Cardiac muscle cell (in vitro differentiated cells and primary cell): ENCODE results near the gene AUH. TPM values are rescaled to one million over a fixed set of nuclear protein-coding genes. Genes with fewer than 3 reads are reported as not detected.

Experiments
- DNase-seq, 2 donors: peaks; one replicate each; pipeline versions ENCODE4 v3.0.0 to v3.0.0-alpha.2; 2010 to 2017; ENCODE audit warnings: low read depth in 1 of 2, low spot score in 1 of 2
- H3K27ac ChIP-seq: fragments of 200-600 bp; sonication (generic); 2 replicates; pipeline ENCODE4 v1.5.1; 2016
- H3K27me3 ChIP-seq: fragments of 200-600 bp; sonication (generic); 2 replicates; pipeline ENCODE4 v1.6.0; 2016; ENCODE audit warnings: control low read depth
- H3K36me3 ChIP-seq: fragments of 200-600 bp; sonication (generic); 2 replicates; pipeline ENCODE4 v1.5.1; 2016; ENCODE audit warnings: control low read depth
- H3K4me1 ChIP-seq: fragments of 200-600 bp; sonication (generic); 2 replicates; pipeline ENCODE4 v1.8.1; 2017; ENCODE audit warnings: low read depth, mild to moderate bottlenecking, mixed run types
- H3K4me3 ChIP-seq: fragments of 200-600 bp; sonication (generic); 2 replicates; pipeline ENCODE4 v1.5.1; 2016; ENCODE audit warnings: mild to moderate bottlenecking
- H3K9me3 ChIP-seq: fragments of 200-600 bp; sonication (generic); 2 replicates; pipeline ENCODE4 v1.5.1; 2017; ENCODE audit warnings: low read depth, mild to moderate bottlenecking, control low read depth
- CTCF ChIP-seq: IDR thresholded peaks from 2 replicates; pipeline ENCODE4 v1.5.1; 2012; ENCODE audit warnings: low read depth, mild to moderate bottlenecking, low read length
- polyA plus RNA-seq: library from polyadenylated mRNA; unstranded; fragments of >200 nt; fragmentation: Nextera tagmentation; extraction: Ambion mirVana; gene quantifications from 2 replicates; pipeline ENCODE4 v1.2.1, GENCODE V29; 2016
- total RNA-seq: library from RNA; depleted of rRNA; stranded (reverse); fragments of >200 nt; gene quantifications from 2 replicates; pipeline ENCODE4 v1.2.3, GENCODE V29; 2016

Gene AUH
- total and polyA plus RNA-seq, 2 experiments from 2014 or later = 52.0 to 68.8 TPM

GRCh38 chr9:91261417-91261816 is 100.3 kb downstream of the AUH start:
- TF ChIP-seq CTCF = no peak
- no peaks in the 10 kb centered on the region for H3K9me3 ChIP-seq
- H3K27ac ChIP-seq = no peak overlapping the region
- H3K36me3 ChIP-seq = no peaks in the 10 kb centered on the region
- H3K4me3 ChIP-seq = no peak overlapping the region
- H3K27me3 ChIP-seq = no peaks in the 10 kb centered on the region
- no peaks in the 10 kb centered on the region for H3K4me1 ChIP-seq
- DNase-seq = no peak

DNA sequence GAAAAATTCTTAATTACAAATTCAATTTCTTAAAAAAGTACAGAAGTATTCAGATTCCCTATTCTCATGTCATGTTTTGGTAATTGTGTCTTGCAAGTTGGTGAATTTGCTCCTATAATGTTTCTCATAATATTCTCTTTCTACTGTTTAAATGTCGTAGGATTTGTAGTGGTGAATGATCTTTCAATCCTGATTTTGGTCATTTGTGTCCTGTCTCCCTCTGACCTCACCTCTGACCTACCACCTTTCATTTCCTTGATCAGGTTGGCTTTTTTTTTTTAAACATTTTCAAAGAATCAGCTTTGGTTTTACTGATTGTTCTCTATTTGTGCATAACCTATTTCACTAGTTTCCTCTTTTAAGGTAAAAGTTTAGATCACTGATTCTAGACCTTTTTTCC is 102.6 kb downstream of the AUH start:
- Histone ChIP-seq H3K27me3 (no peaks in the 10 kb centered on the region), H3K36me3 (no peaks in the 10 kb centered on the region), H3K4me3 (no peak overlapping the region), H3K9me3 (no peaks in the 10 kb centered on the region), H3K27ac (no peak overlapping the region), H3K4me1 (peaks cover 19% of the 10 kb centered on the region)
- TF ChIP-seq CTCF = no peak
- no peak for DNase-seq

GRCh38 chr9:91258451-91258850 is 103.3 kb downstream of the AUH start:
- no peak for TF ChIP-seq CTCF
- Histone ChIP-seq H3K4me1 (peaks cover 26% of the 10 kb centered on the region), H3K4me3 (no peak overlapping the region), H3K27me3 (no peaks in the 10 kb centered on the region), H3K9me3 (no peaks in the 10 kb centered on the region), H3K27ac (no peak overlapping the region), H3K36me3 (no peaks in the 10 kb centered on the region)
- DNase-seq = no peak

- no peak overlapping the region for H3K27ac ChIP-seq
- peaks cover 32% of the 10 kb centered on the region for H3K4me1 ChIP-seq
- H3K4me3 ChIP-seq = no peak overlapping the region
- H3K9me3 ChIP-seq = no peaks in the 10 kb centered on the region
- no peaks in the 10 kb centered on the region for H3K36me3 ChIP-seq
- H3K27me3 ChIP-seq = no peaks in the 10 kb centered on the region
- DNase-seq = no peak
- no peak for TF ChIP-seq CTCF
These were observed 105.5 kb downstream of the AUH start for GRCh38 chr9:91256235-91256634.

DNA sequence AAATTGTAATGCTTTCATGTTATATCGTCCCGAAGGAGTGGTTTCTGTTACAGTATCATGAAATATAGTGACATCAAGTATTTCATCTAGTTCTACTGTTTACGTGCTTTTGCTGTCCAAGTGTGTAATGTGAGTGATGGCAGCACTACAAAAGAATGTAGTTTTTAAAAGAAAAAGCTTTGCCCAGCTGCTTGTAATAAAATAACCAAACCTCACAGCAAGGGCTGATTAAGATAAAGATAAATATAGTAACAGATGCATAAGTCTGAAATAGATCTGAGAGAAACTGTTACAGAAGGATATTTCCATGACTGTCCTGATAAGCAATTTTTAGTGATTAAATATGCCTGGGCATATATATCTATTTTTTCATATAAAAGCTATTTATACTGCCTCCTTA is 106.4 kb downstream of the AUH start:
- Histone ChIP-seq H3K36me3 (no peaks in the 10 kb centered on the region), H3K27me3 (no peaks in the 10 kb centered on the region), H3K27ac (no peak overlapping the region), H3K9me3 (no peaks in the 10 kb centered on the region), H3K4me1 (peaks cover 32% of the 10 kb centered on the region), H3K4me3 (no peak overlapping the region)
- no peak for TF ChIP-seq CTCF
- peak in 1 of 2 donors; percentile 18 for DNase-seq

DNA sequence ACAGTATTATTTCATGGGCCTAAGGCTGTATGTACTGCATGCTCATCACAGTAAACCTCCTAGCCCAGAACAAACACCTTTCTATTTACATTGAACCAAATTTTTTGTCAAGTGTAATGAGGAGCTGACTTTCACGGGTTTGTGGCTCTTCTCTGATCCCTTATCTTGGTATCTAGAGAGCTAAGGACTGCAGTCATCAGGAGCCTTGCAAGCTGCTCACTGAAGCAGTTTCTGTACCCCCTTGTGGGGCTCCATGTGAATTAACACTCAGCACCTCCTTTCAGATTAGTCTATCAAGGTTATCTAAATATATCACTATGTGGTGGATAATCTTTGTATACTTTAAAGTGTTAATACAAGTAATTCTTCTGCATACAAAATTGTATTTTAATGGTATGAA is 108.2 kb downstream of the AUH start:
- TF ChIP-seq CTCF = peak; percentile 4
- Histone ChIP-seq H3K27ac (no peak overlapping the region), H3K4me1 (peaks cover 32% of the 10 kb centered on the region), H3K36me3 (no peaks in the 10 kb centered on the region), H3K9me3 (no peaks in the 10 kb centered on the region), H3K4me3 (no peak overlapping the region), H3K27me3 (no peaks in the 10 kb centered on the region)
- peak in 1 of 2 donors; percentile 29 for DNase-seq
